ENCODE data around the gene UNC5B.
A peak's percentile ranks its signal among the peaks of the same experiment; 100 is the strongest.
"Not testable (repeated sequence)": the region's sequence is repeated elsewhere in the genome, so short reads cannot be mapped to it uniquely, and the experiment has no call there.

The UNC5B gene

DNA sequence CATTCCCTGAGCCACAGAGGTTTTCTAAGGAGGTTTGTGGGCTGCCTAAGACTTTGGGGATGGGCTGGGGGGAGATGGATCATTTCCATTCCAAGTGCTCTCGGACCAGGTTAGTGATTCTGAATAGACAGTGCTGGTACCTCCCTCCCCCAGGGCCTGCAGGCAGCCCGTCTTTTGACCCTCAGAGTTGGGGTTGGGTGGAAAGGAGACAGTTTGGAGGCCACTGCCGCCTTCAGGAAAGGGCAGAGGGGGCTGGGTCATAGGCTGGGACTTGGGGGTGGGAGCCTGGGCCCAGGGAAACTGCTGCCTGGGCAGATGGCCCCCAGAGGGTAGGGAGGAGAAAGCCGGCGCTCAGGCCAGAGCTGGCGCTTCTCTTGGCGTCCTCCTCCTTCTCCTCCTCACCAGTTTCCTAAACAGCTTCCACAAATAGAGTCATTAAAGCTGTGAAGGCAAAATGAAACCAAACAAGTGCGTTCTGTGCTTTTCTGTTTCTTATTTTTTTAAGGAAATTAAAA, 4.4 kb downstream of the UNC5B start:
- no peak overlapping the region for H3K27ac ChIP-seq
- no peaks in the 10 kb centered on the region for H3K36me3 ChIP-seq (ENCODE audit: control insufficient read depth, insufficient read depth, low read length)
- H3K9ac ChIP-seq, result no peak overlapping the region
- peaks cover 2% of the 10 kb centered on the region for H3K4me1 ChIP-seq
- peak overlapping the region; percentile 51 for H3K4me3 ChIP-seq (ENCODE audit: low read depth, low read length)
- H3K79me2 ChIP-seq, result no peaks in the 10 kb centered on the region
- peak overlapping the region; percentile 83 for H3K4me2 ChIP-seq (ENCODE audit: low read length)
- H2AFZ ChIP-seq, result peak overlapping the region; percentile 43
- TF ChIP-seq, protein P1, sequence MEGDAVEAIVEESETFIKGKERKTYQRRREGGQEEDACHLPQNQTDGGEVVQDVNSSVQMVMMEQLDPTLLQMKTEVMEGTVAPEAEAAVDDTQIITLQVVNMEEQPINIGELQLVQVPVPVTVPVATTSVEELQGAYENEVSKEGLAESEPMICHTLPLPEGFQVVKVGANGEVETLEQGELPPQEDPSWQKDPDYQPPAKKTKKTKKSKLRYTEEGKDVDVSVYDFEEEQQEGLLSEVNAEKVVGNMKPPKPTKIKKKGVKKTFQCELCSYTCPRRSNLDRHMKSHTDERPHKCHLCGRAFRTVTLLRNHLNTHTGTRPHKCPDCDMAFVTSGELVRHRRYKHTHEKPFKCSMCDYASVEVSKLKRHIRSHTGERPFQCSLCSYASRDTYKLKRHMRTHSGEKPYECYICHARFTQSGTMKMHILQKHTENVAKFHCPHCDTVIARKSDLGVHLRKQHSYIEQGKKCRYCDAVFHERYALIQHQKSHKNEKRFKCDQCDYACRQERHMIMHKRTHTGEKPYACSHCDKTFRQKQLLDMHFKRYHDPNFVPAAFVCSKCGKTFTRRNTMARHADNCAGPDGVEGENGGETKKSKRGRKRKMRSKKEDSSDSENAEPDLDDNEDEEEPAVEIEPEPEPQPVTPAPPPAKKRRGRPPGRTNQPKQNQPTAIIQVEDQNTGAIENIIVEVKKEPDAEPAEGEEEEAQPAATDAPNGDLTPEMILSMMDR (IDR thresholded peaks at IDR 0.05), result no peak
- H3K9me3 ChIP-seq (ENCODE audit: control insufficient read depth, low read length), result no peaks in the 10 kb centered on the region
- no peaks in the 10 kb centered on the region for H3K27me3 ChIP-seq (ENCODE audit: control insufficient read depth, insufficient read depth, low read length)

GRCh38 chr10:71217266-71218045, 5.1 kb downstream of the UNC5B start:
- no peaks in the 10 kb centered on the region for H3K36me3 ChIP-seq (ENCODE audit: control insufficient read depth, insufficient read depth, low read length)
- peak overlapping the region; percentile 51 for H3K4me3 ChIP-seq (ENCODE audit: low read depth, low read length)
- no peaks in the 10 kb centered on the region for H3K9me3 ChIP-seq (ENCODE audit: control insufficient read depth, low read length)
- H3K9ac ChIP-seq, result no peak overlapping the region
- peak overlapping the region; percentile 43 for H2AFZ ChIP-seq
- TF ChIP-seq, protein P1 (IDR thresholded peaks at IDR 0.05), result no peak
- no peaks in the 10 kb centered on the region for H3K79me2 ChIP-seq
- no peaks in the 10 kb centered on the region for H3K27me3 ChIP-seq (ENCODE audit: control insufficient read depth, insufficient read depth, low read length)
- H3K4me2 ChIP-seq (ENCODE audit: low read length), result peak overlapping the region; percentile 83
- H3K4me1 ChIP-seq, result no peaks in the 10 kb centered on the region
- no peak overlapping the region for H3K27ac ChIP-seq

- H3K27ac ChIP-seq, result no peak overlapping the region
- no peak overlapping the region for H3K9ac ChIP-seq
- no peaks in the 10 kb centered on the region for H3K79me2 ChIP-seq
- peak overlapping the region; percentile 43 for H2AFZ ChIP-seq
- H3K4me2 ChIP-seq (ENCODE audit: low read length), result peak overlapping the region; percentile 83
- H3K4me1 ChIP-seq, result no peaks in the 10 kb centered on the region
- no peak overlapping the region for H3K4me3 ChIP-seq (ENCODE audit: low read depth, low read length)
- no peaks in the 10 kb centered on the region for H3K9me3 ChIP-seq (ENCODE audit: control insufficient read depth, low read length)
- TF ChIP-seq, protein P1 (IDR thresholded peaks at IDR 0.05), result no peak
- no peaks in the 10 kb centered on the region for H3K36me3 ChIP-seq (ENCODE audit: control insufficient read depth, insufficient read depth, low read length)
- H3K27me3 ChIP-seq (ENCODE audit: control insufficient read depth, insufficient read depth, low read length), result no peaks in the 10 kb centered on the region
These were observed 5.8 kb downstream of the UNC5B start for GRCh38 chr10:71218046-71218650.

- no peak overlapping the region for H3K27ac ChIP-seq
- H3K4me1 ChIP-seq, result no peaks in the 10 kb centered on the region
- no peak overlapping the region for H3K4me3 ChIP-seq (ENCODE audit: low read depth, low read length)
- H3K36me3 ChIP-seq (ENCODE audit: control insufficient read depth, insufficient read depth, low read length), result no peaks in the 10 kb centered on the region
- TF ChIP-seq, protein P1 (IDR thresholded peaks at IDR 0.05), result no peak
- no peak overlapping the region for H3K4me2 ChIP-seq (ENCODE audit: low read length)
- H3K9me3 ChIP-seq (ENCODE audit: control insufficient read depth, low read length), result no peaks in the 10 kb centered on the region
- H2AFZ ChIP-seq, result no peak overlapping the region
- H3K79me2 ChIP-seq, result no peaks in the 10 kb centered on the region
- H3K27me3 ChIP-seq (ENCODE audit: control insufficient read depth, insufficient read depth, low read length), result no peaks in the 10 kb centered on the region
- no peak overlapping the region for H3K9ac ChIP-seq
These were observed 6.3 kb downstream of the UNC5B start for GRCh38 chr10:71218651-71219050.

DNA sequence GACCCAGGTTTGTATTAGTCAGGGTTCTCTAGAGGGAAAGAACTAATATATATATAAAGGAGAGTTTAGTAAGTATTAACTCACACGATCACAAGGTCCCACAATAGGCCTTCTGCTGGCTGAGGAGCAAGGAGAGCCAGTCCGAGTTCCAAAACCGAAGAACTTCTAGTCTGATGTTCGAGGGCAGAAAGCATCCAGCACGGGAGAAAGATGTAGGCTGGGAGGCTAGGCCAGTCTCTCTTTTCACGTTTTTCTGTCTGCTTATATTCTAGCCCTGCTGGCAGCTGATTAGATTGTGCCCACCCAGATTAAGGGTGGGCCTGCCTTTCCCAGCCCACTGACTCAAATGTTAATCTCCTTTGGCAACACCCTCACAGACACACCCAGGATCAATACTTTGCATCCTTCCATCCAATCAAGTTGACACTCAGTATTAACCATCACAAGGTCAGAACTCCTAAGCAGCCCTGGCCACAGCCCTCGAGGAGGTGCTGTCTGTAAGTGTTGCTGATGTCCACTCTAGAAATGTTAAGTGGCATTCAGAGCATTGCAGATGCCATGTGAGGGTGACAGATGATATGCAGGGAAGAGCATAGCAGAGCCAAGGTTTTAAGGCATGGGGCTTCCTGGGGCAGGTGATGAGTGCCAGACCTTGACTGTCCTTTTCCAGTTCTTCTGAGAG, 7.0 kb downstream of the UNC5B start:
- not testable (repeated sequence) for H3K9me3 ChIP-seq (ENCODE audit: control insufficient read depth, low read length); H2AFZ ChIP-seq; H3K79me2 ChIP-seq; H3K27me3 ChIP-seq (ENCODE audit: control insufficient read depth, insufficient read depth, low read length); H3K9ac ChIP-seq; H3K4me2 ChIP-seq (ENCODE audit: low read length); H3K4me1 ChIP-seq; H3K36me3 ChIP-seq (ENCODE audit: control insufficient read depth, insufficient read depth, low read length); H3K27ac ChIP-seq; H3K4me3 ChIP-seq (ENCODE audit: low read depth, low read length)
